ENCODE data around the gene NCS1. TPM values are rescaled to one million over a fixed set of nuclear protein-coding genes. Genes with fewer than 3 reads are reported as not detected.
A peak's percentile ranks its signal among the peaks of the same experiment; 100 is the strongest.

The NCS1 gene
- total RNA-seq, 1 donor from 2014 or later = 44.8 TPM

DNA sequence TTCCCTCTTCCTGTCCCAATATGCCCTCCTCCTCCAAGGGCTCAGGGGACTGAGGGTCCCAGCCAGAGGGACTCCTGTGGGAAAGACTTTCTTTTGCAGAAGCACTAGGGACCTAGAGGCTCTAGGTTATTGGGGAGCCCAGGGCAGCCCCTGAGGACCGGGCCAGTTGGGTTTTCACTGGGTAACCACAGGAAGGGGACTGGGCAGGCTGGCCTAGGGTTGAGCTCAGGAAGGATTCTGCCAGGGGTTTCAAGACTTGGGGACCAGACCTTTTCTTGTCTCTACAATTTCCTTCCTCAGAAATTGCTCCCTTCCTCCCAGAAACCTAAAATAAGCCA, 69.0 kb downstream of the NCS1 start:
- DNase-seq (ENCODE audit: low spot score in 2 of 2, unreplicated experiment in 2 of 2) = no peak
- TF ChIP-seq CTCF (IDR thresholded peaks at IDR 0.05; ENCODE audit: unreplicated experiment) = no peak
- Mint-ChIP-seq H3K4me1 (peaks cover 12% of the 10 kb centered on the region), H3K9me3 (no peaks in the 10 kb centered on the region), H3K36me3 (no peaks in the 10 kb centered on the region), H3K27ac (no peak overlapping the region), H3K27me3 (ENCODE audit: low read depth) (no peaks in the 10 kb centered on the region), H3K4me3 (no peak overlapping the region)

- no peaks in the 10 kb centered on the region for H3K9me3 Mint-ChIP-seq
- no peak overlapping the region for H3K27ac Mint-ChIP-seq
- no peak for DNase-seq (ENCODE audit: low spot score in 2 of 2, unreplicated experiment in 2 of 2)
- no peaks in the 10 kb centered on the region for H3K36me3 Mint-ChIP-seq
- H3K4me3 Mint-ChIP-seq = peak overlapping the region; percentile 44
- H3K4me1 Mint-ChIP-seq = peaks cover 12% of the 10 kb centered on the region
- TF ChIP-seq CTCF (IDR thresholded peaks at IDR 0.05; ENCODE audit: unreplicated experiment) = no peak
- no peaks in the 10 kb centered on the region for H3K27me3 Mint-ChIP-seq (ENCODE audit: low read depth)
Measured at GRCh38 chr9:130242270-130243014, 70.2 kb downstream of the NCS1 start.

- Mint-ChIP-seq H3K27me3 (ENCODE audit: low read depth) (no peaks in the 10 kb centered on the region), H3K4me3 (peak overlapping the region; percentile 44), H3K36me3 (no peaks in the 10 kb centered on the region), H3K27ac (no peak overlapping the region), H3K9me3 (no peaks in the 10 kb centered on the region), H3K4me1 (peaks cover 12% of the 10 kb centered on the region)
- peak; percentile 49 to 88 for DNase-seq (ENCODE audit: low spot score in 2 of 2, unreplicated experiment in 2 of 2)
- peak; percentile 100 for TF ChIP-seq CTCF (IDR thresholded peaks at IDR 0.05; ENCODE audit: unreplicated experiment)
Measured at GRCh38 chr9:130243015-130243881, 71.0 kb downstream of the NCS1 start.

GRCh38 chr9:130243882-130244170, 71.6 kb downstream of the NCS1 start:
- Mint-ChIP-seq H3K36me3 (no peaks in the 10 kb centered on the region), H3K27ac (no peak overlapping the region), H3K4me1 (peaks cover 12% of the 10 kb centered on the region), H3K4me3 (no peak overlapping the region), H3K9me3 (no peaks in the 10 kb centered on the region), H3K27me3 (ENCODE audit: low read depth) (peaks cover 2% of the 10 kb centered on the region)
- TF ChIP-seq CTCF (IDR thresholded peaks at IDR 0.05; ENCODE audit: unreplicated experiment) = no peak
- no peak for DNase-seq (ENCODE audit: low spot score in 2 of 2, unreplicated experiment in 2 of 2)

DNA sequence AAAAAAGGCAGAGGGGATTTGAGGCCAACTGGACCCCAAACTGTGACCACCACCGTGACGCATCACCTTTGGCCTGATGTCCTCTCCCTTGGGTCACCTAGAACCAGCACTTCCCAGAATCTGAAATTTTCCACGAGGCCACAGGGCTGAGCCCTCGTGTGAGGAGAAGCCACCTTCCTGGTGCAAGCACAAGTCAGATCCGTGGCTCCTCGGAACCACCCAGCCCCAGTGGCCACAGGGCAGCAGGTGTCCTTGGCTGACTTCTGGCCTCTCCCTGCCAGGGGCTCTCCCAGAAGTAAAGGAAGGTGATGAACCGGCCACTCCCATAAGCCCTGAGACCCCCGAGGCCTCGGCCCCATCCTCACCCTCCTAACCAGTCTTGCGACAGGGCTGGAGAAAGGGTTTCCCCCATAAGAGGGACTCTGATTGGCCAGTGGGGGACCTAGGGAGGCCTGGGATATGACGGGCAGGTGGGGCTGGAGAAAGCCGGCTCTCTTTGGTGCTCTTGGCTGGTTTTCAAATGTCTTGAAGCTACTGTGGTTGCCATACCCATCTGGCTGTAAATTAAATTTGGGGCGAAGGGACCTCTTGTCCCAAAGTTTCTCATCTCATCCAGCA, 72.5 kb downstream of the NCS1 start:
- no peak for DNase-seq (ENCODE audit: low spot score in 2 of 2, unreplicated experiment in 2 of 2)
- TF ChIP-seq CTCF (IDR thresholded peaks at IDR 0.05; ENCODE audit: unreplicated experiment) = no peak
- Mint-ChIP-seq H3K9me3 (no peaks in the 10 kb centered on the region), H3K36me3 (no peaks in the 10 kb centered on the region), H3K4me1 (peaks cover 12% of the 10 kb centered on the region), H3K4me3 (no peak overlapping the region), H3K27me3 (ENCODE audit: low read depth) (peaks cover 2% of the 10 kb centered on the region), H3K27ac (no peak overlapping the region)

All from mesothelial cell of epicardium (in vitro differentiated cells).